ENCODE measurements around the gene MYADML2.
A peak's percentile ranks its signal among the peaks of the same experiment; 100 is the strongest.

MYADML2 gene

GRCh38 chr17:81960130-81960958 is 13.3 kb upstream of the MYADML2 start:
- peaks cover 9% of the 10 kb centered on the region; the same call in 1 of the 2 replicates for H3K9me3 ChIP-seq (ENCODE audit: insufficient read depth, low read length)
- peaks cover 53% of the 10 kb centered on the region for H3K27me3 ChIP-seq (ENCODE audit: insufficient read depth, insufficient read length)
- TF ChIP-seq SUZ12 (IDR thresholded peaks at IDR 0.05; ENCODE audit: extremely low read depth, insufficient read depth, insufficient read length) (no peak), ZNF274 (IDR thresholded peaks at IDR 0.05; ENCODE audit: low read depth, low read length) (no peak), YY1 (IDR thresholded peaks at IDR 0.05; ENCODE audit: insufficient read depth, insufficient read length) (no peak)
- no peak for DNase-seq (ENCODE audit: low read depth, low spot score)
- peaks cover 19% of the 10 kb centered on the region for H3K4me1 ChIP-seq (ENCODE audit: insufficient read depth, insufficient read length)
- H3K9ac ChIP-seq (ENCODE audit: insufficient read length, low read depth), result peak overlapping the region; percentile 57
- H3K4me3 ChIP-seq (ENCODE audit: insufficient read length, low read depth), result peak overlapping the region; percentile 54
- peaks cover 17% of the 10 kb centered on the region for H3K36me3 ChIP-seq (ENCODE audit: insufficient read depth, insufficient read length, low read length)

- Histone ChIP-seq H3K4me1 (ENCODE audit: insufficient read depth, insufficient read length) (peaks cover 21% of the 10 kb centered on the region), H3K9me3 (ENCODE audit: insufficient read depth, low read length) (peaks cover 9% of the 10 kb centered on the region; the same call in 1 of the 2 replicates), H3K9ac (ENCODE audit: insufficient read length, low read depth) (peak overlapping the region; percentile 57), H3K36me3 (ENCODE audit: insufficient read depth, insufficient read length, low read length) (peaks cover 17% of the 10 kb centered on the region), H3K27me3 (ENCODE audit: insufficient read depth, insufficient read length) (peaks cover 50% of the 10 kb centered on the region), H3K4me3 (ENCODE audit: insufficient read length, low read depth) (peak overlapping the region; percentile 54)
- TF ChIP-seq ZNF274 (IDR thresholded peaks at IDR 0.05; ENCODE audit: low read depth, low read length) (no peak), YY1 (IDR thresholded peaks at IDR 0.05; ENCODE audit: insufficient read depth, insufficient read length) (no peak), SUZ12 (IDR thresholded peaks at IDR 0.05; ENCODE audit: extremely low read depth, insufficient read depth, insufficient read length) (peak; percentile 40)
- DNase-seq (ENCODE audit: low read depth, low spot score), result no peak
Measured at GRCh38 chr17:81959362-81960129, 12.5 kb upstream of the MYADML2 start.

DNA sequence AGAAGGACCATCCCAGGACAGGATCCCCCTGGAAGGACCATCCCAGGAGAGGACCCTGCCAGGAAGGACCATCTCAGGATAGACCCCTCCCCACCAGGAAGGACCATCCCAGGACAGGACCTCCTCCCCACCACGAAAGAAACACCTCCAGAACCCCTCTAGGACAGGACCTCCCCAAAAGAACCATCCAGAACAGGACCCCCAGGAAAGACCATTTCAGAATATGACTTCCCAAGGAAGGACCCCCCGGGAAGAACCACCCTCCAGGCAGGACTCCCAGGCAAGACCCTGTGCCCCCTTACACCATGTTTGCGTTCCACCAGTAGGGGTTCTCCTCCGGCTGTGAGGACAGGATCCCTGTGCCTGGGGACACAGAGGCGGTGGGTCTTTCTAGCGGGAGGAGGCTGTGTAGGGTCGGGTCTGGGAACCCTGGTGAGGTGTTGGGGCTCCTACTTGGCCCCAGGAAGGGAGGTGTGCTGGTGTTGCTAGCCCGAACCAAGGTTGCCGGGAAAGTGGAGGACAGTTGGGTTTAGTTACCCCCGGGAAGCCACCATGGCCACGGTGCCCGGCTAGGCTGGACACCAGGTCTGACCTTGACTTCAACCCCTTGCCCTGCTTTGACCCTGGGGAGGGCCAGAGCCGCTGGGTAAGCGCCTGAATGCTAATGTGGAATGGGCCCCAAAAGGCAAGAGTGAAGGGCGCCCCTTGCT is 11.8 kb upstream of the MYADML2 start:
- no peak for DNase-seq (ENCODE audit: low read depth, low spot score)
- Histone ChIP-seq H3K36me3 (ENCODE audit: insufficient read depth, insufficient read length, low read length) (peaks cover 17% of the 10 kb centered on the region), H3K4me1 (ENCODE audit: insufficient read depth, insufficient read length) (peaks cover 21% of the 10 kb centered on the region), H3K9me3 (ENCODE audit: insufficient read depth, low read length) (peaks cover 9% of the 10 kb centered on the region; the same call in 1 of the 2 replicates), H3K4me3 (ENCODE audit: insufficient read length, low read depth) (peak overlapping the region; percentile 54), H3K27me3 (ENCODE audit: insufficient read depth, insufficient read length) (peaks cover 50% of the 10 kb centered on the region), H3K9ac (ENCODE audit: insufficient read length, low read depth) (peak overlapping the region; percentile 57)
- TF ChIP-seq ZNF274 (IDR thresholded peaks at IDR 0.05; ENCODE audit: low read depth, low read length) (no peak), YY1 (IDR thresholded peaks at IDR 0.05; ENCODE audit: insufficient read depth, insufficient read length) (no peak), SUZ12 (IDR thresholded peaks at IDR 0.05; ENCODE audit: extremely low read depth, insufficient read depth, insufficient read length) (no peak)

- Histone ChIP-seq H3K4me3 (ENCODE audit: insufficient read length, low read depth) (no peak overlapping the region), H3K36me3 (ENCODE audit: insufficient read depth, insufficient read length, low read length) (peaks cover 17% of the 10 kb centered on the region), H3K4me1 (ENCODE audit: insufficient read depth, insufficient read length) (peaks cover 23% of the 10 kb centered on the region), H3K9ac (ENCODE audit: insufficient read length, low read depth) (peak overlapping the region; percentile 42), H3K27me3 (ENCODE audit: insufficient read depth, insufficient read length) (peaks cover 45% of the 10 kb centered on the region), H3K9me3 (ENCODE audit: insufficient read depth, low read length) (peaks cover 9% of the 10 kb centered on the region; the same call in 1 of the 2 replicates)
- TF ChIP-seq ZNF274 (IDR thresholded peaks at IDR 0.05; ENCODE audit: low read depth, low read length) (no peak), SUZ12 (IDR thresholded peaks at IDR 0.05; ENCODE audit: extremely low read depth, insufficient read depth, insufficient read length) (no peak), YY1 (IDR thresholded peaks at IDR 0.05; ENCODE audit: insufficient read depth, insufficient read length) (no peak)
- no peak for DNase-seq (ENCODE audit: low read depth, low spot score)
Measured at GRCh38 chr17:81957691-81958432, 10.8 kb upstream of the MYADML2 start.

GRCh38 chr17:81956607-81957589 is 9.9 kb upstream of the MYADML2 start:
- peaks cover 35% of the 10 kb centered on the region for H3K27me3 ChIP-seq (ENCODE audit: insufficient read depth, insufficient read length)
- peaks cover 9% of the 10 kb centered on the region; the same call in 1 of the 2 replicates for H3K9me3 ChIP-seq (ENCODE audit: insufficient read depth, low read length)
- H3K9ac ChIP-seq (ENCODE audit: insufficient read length, low read depth), result peak overlapping the region; percentile 42
- H3K4me1 ChIP-seq (ENCODE audit: insufficient read depth, insufficient read length), result peaks cover 21% of the 10 kb centered on the region
- DNase-seq (ENCODE audit: low read depth, low spot score), result no peak
- H3K4me3 ChIP-seq (ENCODE audit: insufficient read length, low read depth), result no peak overlapping the region
- H3K36me3 ChIP-seq (ENCODE audit: insufficient read depth, insufficient read length, low read length), result peaks cover 17% of the 10 kb centered on the region
- TF ChIP-seq ZNF274 (IDR thresholded peaks at IDR 0.05; ENCODE audit: low read depth, low read length) (no peak), SUZ12 (IDR thresholded peaks at IDR 0.05; ENCODE audit: extremely low read depth, insufficient read depth, insufficient read length) (no peak), YY1 (IDR thresholded peaks at IDR 0.05; ENCODE audit: insufficient read depth, insufficient read length) (no peak)
